SKM-1 treated with dmso at 0.1 percent for 144 hours (cell line): ENCODE measurements around the gene NUFIP2.
A peak's percentile ranks its signal among the peaks of the same experiment; 100 is the strongest.
"Not testable (repeated sequence)": the region's sequence is repeated elsewhere in the genome, so short reads cannot be mapped to it uniquely, and the experiment has no call there.

Experiments
- DNase-seq: peaks from one replicate; lab custom pipeline; 2025; ENCODE audit not compliant: unreplicated experiment; lab: John Stamatoyannopoulos, UW

The NUFIP2 gene

DNA sequence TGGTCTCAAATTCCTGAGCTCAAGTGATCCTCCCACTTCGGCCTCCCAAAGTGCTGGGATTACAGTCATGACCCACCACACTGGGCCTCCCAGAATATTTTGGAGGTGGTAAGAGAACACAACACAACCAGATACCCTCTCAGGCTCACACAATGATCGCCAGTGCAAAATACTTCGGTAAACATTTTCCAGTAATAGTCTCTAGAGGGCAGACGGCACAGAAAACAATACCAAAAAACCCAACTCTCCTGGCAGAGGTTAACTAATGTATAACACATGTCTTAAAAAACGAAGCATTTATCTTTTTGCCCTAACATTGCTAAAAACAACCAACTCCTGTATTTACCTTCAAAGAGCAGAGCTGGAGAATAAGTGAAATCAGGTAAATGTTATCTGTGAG is 10.5 kb downstream of the NUFIP2 start:
- DNase-seq, result no peak

DNA sequence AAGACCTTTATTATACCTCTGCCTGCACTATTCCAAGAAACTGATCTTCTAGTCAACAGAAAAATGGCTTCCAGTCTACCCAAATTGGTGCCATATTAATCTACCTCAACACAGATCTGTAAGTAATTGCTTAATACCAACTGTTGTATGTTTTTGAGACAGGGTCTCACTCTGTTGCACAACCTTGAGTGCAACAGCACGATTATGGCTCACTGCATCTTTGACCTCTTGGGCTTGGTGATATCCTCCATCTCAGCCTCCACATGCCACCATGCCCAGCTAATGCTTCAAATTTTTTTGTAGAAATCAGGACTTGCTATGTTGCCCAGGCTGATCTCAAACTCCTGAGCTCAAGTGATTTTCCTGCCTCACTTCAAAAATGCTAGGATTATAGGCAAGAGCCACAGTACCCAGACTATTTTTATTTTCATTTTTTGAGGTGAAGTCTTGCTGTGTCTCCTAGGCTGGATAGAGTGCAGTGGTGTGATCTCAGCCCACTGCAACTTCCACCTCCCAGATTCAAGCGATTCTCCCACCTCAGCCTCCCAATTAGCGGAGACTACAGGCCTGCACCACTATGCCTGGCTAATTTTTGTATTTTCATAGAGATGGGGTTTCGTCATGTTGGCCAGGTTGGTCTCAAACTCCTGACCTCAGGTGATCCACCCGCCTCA is 14.4 kb downstream of the NUFIP2 start:
- DNase-seq, result no peak

DNA sequence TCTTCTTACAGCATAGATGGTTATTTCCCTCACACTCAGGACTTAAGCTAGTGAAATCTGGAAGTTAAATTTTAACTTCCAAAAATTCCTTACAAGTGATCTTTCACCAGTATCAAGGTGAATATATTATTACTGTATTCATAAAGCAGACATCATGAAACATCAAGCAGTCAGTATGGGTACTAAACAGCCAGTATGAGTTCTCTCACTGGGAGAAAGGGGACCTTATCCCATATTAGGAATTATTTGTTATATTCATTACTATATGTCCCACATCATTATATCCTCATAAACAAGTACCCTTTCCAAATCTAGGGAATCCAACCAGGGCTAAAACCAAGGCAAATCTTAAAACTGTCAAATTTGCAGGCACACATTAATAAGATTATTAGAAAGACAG is 15.3 kb downstream of the NUFIP2 start:
- no peak for DNase-seq

DNA sequence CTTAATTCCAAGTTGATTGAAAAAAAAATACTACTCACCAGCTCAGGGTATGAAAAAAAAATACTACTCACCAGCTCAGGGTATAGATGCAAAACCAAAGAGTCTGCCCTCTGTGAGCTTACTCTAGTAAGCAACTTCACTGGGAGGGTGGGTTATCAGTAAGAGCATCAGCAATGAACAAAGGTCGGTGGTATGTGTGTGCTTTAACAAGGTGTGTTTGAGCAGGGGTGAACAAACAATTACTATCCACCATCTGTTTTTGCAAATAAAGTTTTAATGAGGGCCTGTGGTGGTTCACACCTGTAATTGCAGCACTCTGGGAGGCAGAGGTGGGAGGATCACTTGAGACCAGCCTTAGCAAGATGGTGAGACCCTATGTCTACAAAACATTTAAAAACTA is 20.0 kb downstream of the NUFIP2 start:
- DNase-seq, result no peak

DNA sequence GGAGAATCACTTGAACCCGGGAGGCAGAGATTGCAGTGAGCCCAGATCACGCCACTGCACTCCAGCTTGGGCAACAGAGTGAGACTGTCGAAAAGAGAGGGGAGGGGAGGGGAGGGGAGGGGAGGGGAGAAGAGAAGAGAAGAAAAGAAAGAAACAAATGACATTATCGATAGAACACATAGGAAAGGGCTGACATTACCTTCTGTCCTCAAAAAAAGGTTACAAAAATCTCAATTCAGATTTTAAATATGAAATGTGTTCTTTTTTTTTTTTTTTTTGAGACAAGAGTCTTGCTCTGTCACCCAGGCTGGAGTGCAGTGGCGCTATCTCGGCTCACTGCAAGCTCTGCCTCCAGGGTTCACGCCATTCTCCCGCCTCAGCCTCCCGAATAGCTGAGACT is 22.0 kb downstream of the NUFIP2 start:
- DNase-seq, result not testable (repeated sequence)

DNA sequence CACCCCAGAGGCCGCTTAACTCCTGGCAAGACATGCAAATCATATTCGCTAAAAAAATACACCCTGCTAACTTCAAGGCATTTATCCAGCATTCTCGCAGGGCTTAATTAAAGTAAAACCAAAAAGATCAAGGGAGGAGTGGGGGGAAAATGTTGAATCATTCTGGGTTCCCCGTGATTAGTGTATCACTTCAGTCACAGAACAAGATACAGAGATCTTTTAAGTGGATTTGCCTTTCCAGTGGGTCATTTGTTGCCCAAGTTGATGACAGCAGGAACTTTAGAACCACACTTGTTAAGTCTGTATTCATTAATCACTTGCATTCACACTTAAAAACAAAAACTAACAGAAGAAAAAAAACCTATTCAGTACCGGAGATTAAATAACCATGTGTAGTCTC is 30.0 kb downstream of the NUFIP2 start:
- DNase-seq, result no peak

- DNase-seq, result no peak
These were observed 36.2 kb downstream of the NUFIP2 start for GRCh38 chr17:29257756-29258155.

DNA sequence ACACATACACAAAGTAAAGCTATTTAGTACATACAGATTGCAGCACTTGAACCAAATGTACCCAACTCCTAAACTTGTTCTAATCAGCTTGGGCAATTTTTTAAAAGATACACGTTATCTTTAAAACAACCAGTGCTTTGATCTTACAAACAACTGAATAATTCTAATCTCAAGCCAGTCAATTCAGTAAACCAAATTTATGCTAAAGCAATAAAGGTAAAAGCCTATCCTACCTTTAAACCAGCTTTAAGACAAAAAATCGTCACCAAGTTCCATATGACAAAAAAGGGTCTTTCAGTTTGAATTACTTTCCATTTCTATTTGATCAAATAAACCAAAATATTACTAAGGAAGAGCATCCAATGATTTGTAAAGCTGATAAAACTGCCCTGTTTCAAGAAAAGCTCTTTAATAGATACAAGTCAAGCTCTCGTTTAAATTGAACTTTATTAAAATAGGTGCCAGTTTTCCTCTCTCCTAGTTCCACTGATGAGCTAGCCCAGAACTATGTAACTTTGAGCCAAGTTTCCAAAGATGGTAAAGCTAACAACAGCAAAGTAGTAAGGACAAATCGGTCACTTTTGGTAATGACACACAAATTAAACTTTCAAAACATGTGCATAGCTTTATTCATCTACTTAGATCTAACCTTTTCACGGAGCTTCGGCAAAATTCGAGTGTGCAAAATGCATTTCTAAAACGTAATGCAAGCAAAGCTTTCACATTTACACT is 37.0 kb downstream of the NUFIP2 start:
- no peak for DNase-seq

GRCh38 chr17:29255926-29256522 is 37.9 kb downstream of the NUFIP2 start:
- DNase-seq, result no peak

DNA sequence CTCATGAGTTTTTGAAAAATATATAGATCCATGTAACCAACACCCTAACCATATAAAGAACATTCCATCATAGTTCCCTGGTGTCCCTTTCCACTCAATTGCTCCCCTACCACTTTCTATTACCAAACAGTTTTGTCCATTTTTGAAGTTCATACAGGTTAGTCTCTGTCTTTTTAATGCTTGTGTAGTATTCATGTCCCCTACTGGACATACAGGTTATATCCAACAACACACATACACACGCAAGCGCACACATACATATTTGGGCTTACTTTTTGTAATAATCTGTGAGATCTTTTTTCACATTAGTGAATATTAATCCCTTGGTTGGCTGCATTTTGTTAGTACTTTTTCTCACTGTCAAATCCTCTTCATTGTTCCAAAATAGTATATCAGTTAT is 40.9 kb downstream of the NUFIP2 start:
- no peak for DNase-seq

DNA sequence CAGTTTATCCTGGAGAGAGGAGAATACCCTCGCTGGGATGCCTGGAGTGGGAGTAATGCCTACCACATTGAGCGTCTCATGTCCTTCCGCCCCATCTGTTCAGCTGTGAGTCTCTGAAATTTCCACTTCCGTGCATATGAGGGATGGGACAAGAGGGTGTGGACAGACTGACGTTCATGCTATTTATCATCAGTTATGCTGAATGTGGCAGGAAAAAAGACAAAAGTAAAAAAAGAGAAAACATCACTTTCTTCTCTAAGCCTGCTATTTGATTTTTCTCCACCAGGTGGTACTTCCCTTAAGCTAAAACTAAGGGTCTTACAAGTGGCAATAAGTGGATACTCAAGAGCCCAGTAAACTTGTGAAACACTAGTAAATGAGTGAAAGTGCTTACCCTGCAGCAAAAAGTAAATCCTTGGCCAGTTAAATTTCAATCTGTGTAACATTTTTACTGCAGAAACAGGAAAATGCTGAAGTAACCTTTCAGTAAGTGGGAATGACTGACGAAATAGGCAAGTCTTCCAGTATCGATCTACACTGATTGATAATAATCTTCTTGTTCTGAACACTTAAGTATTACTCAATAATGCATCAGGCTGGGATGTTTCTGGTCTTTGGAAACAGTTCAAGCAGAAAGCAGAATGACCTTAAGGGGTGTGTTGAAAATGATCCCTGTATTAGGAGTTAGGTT is 41.7 kb downstream of the NUFIP2 start:
- DNase-seq, result peak; percentile 35

DNA sequence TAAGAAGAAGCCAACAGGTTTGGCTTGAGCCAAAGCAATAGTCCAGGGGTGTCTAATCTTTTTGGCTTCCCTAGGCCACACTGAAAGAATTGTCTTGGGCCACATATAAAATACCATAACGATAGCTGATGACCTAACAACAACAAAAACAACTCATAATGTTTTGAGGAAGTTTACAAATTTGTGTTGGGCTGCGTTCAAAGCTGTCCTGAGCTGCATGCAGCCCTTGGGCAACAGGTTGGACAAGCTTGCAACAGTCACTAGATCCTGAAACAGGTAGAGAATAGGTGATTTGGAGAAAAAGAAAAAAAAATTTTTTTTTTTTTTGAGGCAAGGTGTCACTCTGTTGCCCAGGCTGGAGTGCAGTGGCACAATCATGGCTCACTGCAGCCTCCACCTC is 42.8 kb downstream of the NUFIP2 start:
- no peak for DNase-seq

GRCh38 chr17:29250666-29251065 is 43.3 kb downstream of the NUFIP2 start:
- no peak for DNase-seq

- DNase-seq, result no peak
These were observed 45.1 kb downstream of the NUFIP2 start for GRCh38 chr17:29248845-29249244.

DNA sequence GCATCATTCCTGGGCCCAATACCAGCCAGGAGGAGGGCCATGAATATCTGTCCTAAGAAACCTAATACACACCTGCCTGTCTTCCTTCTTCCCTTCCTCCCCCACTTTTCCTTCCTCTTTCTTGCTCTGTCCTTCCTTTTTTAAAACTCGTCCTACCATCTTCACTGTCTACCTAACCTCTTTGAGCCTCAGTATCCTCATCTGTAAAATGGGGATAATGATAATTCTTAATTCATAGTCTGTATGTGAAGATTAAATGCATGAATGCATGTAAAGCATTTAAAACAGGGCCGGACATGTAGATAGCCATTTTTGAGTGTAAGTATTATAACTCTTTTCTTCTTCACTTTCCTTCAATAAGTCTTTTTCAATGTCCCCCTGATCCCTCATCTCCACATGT is 46.7 kb downstream of the NUFIP2 start:
- DNase-seq, result no peak

GRCh38 chr17:29246628-29247027 is 47.3 kb downstream of the NUFIP2 start, which contains the start of gene CRYBA1:
Gene CRYBA1 (plus strand): TSS chr17:29246859. CDS start chr17:29246864, 5 bp downstream.
- no peak for DNase-seq

DNA sequence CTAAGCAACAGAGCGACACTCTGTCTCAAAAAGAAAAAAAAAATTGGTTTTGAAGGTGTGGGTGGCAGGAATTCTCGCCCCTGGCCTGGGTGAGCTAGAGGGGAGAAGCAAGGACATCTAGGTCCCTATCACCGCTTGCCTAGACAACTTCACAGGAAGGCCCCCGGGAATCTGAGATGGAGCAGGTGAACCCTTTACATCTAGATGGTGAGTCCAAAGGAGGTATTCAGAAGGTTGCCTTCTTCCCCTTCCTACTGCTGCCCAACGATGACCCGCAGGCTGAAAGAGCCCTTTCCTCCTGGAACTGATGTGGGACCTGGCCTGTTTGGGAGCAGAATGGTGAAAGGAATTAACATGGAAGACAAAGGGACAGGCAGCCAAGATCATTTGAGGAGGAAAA is 48.5 kb downstream of the NUFIP2 start:
- no peak for DNase-seq

- DNase-seq, result no peak
These were observed 50.2 kb downstream of the NUFIP2 start for GRCh38 chr17:29243792-29244191.

GRCh38 chr17:29242790-29243189 is 51.2 kb downstream of the NUFIP2 start:
- no peak for DNase-seq

- no peak for DNase-seq
These were observed 51.9 kb downstream of the NUFIP2 start for GRCh38 chr17:29242051-29242450.
